HG03045 (cell line): ENCODE measurements around the gene PHF14.
A peak's percentile ranks its signal among the peaks of the same experiment; 100 is the strongest.

Experiments
- ATAC-seq: cut with Tn5 transposase; IDR thresholded peaks from one replicate; pipeline ENCODE4 v1.9.1; 2021; ENCODE audit warnings: mild to moderate bottlenecking, moderate library complexity; ENCODE audit not compliant: unreplicated experiment

The PHF14 gene

GRCh38 chr7:11104578-11104977, 130.9 kb downstream of the PHF14 start:
- ATAC-seq: no peak

GRCh38 chr7:11109659-11110058, 136.0 kb downstream of the PHF14 start:
- no peak for ATAC-seq

GRCh38 chr7:11120068-11120664, 146.5 kb downstream of the PHF14 start:
- peak; percentile 73 for ATAC-seq

- peak; percentile 32 for ATAC-seq
Observed at GRCh38 chr7:11120675-11121220, 147.1 kb downstream of the PHF14 start.

GRCh38 chr7:11124856-11125559, 151.3 kb downstream of the PHF14 start:
- no peak for ATAC-seq

GRCh38 chr7:11127114-11127785, 153.6 kb downstream of the PHF14 start:
- ATAC-seq: no peak

GRCh38 chr7:11127988-11128387, 154.3 kb downstream of the PHF14 start:
- ATAC-seq: no peak

GRCh38 chr7:11128498-11128897, 154.8 kb downstream of the PHF14 start:
- ATAC-seq: no peak

GRCh38 chr7:11130012-11130411, 156.3 kb downstream of the PHF14 start:
- no peak for ATAC-seq

GRCh38 chr7:11130601-11131000, 156.9 kb downstream of the PHF14 start:
- no peak for ATAC-seq

- ATAC-seq: no peak
Observed at GRCh38 chr7:11133436-11133959, 159.8 kb downstream of the PHF14 start.

- no peak for ATAC-seq
Observed at GRCh38 chr7:11135573-11135972, 161.9 kb downstream of the PHF14 start.

- no peak for ATAC-seq
Observed at GRCh38 chr7:11141541-11141940, 167.9 kb downstream of the PHF14 start.

GRCh38 chr7:11153694-11154093, 180.0 kb downstream of the PHF14 start:
- ATAC-seq: no peak

- no peak for ATAC-seq
Observed at GRCh38 chr7:11155883-11156282, 182.2 kb downstream of the PHF14 start.

GRCh38 chr7:11161499-11161898, 187.8 kb downstream of the PHF14 start:
- no peak for ATAC-seq

GRCh38 chr7:11163220-11163619, 189.5 kb downstream of the PHF14 start:
- ATAC-seq: no peak

GRCh38 chr7:11166051-11166450, 192.4 kb downstream of the PHF14 start:
- ATAC-seq: no peak

GRCh38 chr7:11168650-11169170, 195.0 kb downstream of the PHF14 start:
- ATAC-seq: no peak

GRCh38 chr7:11170175-11170574, 196.5 kb downstream of the PHF14 start:
- ATAC-seq: no peak

GRCh38 chr7:11170863-11171568, 197.3 kb downstream of the PHF14 start:
- ATAC-seq: no peak
